Measurements from ENCODE around the gene STING1.

- no peak for TF ChIP-seq HMGA2 (CRISPR knock-in tag; IDR thresholded peaks at IDR 0.05)
- no peak for TF ChIP-seq MXD4 (CRISPR knock-in tag; IDR thresholded peaks at IDR 0.05; ENCODE audit: borderline replicate concordance)
- no peak for TF ChIP-seq CTCF (IDR thresholded peaks at IDR 0.05)
- TF ChIP-seq ZNF263 (CRISPR knock-in tag; IDR thresholded peaks at IDR 0.05; ENCODE audit: low read depth), result no peak
- no peak for TF ChIP-seq ATF1 (CRISPR knock-in tag; IDR thresholded peaks at IDR 0.05)
- TF ChIP-seq AFF4 (CRISPR knock-in tag; IDR thresholded peaks at IDR 0.05; ENCODE audit: borderline replicate concordance), result no peak
- TF ChIP-seq RELA (CRISPR knock-in tag; IDR thresholded peaks at IDR 0.05; ENCODE audit: borderline replicate concordance), result no peak
- no peak for TF ChIP-seq ELF4 (CRISPR knock-in tag; IDR thresholded peaks at IDR 0.05; ENCODE audit: low read depth)
- TF ChIP-seq CREB1 (CRISPR knock-in tag; IDR thresholded peaks at IDR 0.05), result no peak
- TF ChIP-seq NR2C2 (CRISPR knock-in tag; IDR thresholded peaks at IDR 0.05), result no peak
- TF ChIP-seq CBFB (CRISPR knock-in tag; IDR thresholded peaks at IDR 0.05; ENCODE audit: low read depth), result no peak
- no peak for TF ChIP-seq ATF2 (CRISPR knock-in tag; IDR thresholded peaks at IDR 0.05; ENCODE audit: borderline replicate concordance, low read depth)
- TF ChIP-seq USF2 (CRISPR knock-in tag; IDR thresholded peaks at IDR 0.05), result no peak
- no peak for TF ChIP-seq SMAD3 (CRISPR knock-in tag; IDR thresholded peaks at IDR 0.05; ENCODE audit: borderline replicate concordance)
These were observed 31.4 kb upstream of the STING1 start for GRCh38 chr5:139513852-139514485.
